Suprapubic skin (tissue), 3 donors: Measurements from ENCODE around the gene RASL10A.

Experiments
- EP300 ChIP-seq: sonication (generic); formaldehyde crosslinking; IDR thresholded peaks from one replicate; pipeline ENCODE4 v1.6.1; 2017; ENCODE audit warnings: antibody characterized with exemption
- POLR2A ChIP-seq, 2 donors: fragments of 450-650 bp; IDR thresholded peaks; one replicate each; pipeline ENCODE4 v1.6.1; 2017; ENCODE audit warnings: antibody characterized with exemption in 2 of 2, mild to moderate bottlenecking in 2 of 2, moderate library complexity in 2 of 2
- TF ChIP-seq, protein P1 (sequence below), 2 donors: fragments of 200-600 bp in 1 of 2; fragments of 450-650 bp in 1 of 2; sonication (generic) in 1 of 2; IDR thresholded peaks; one replicate each; pipeline ENCODE4 v1.5.1; 2016 to 2019; ENCODE audit warnings: antibody characterized with exemption in 2 of 2, mild to moderate bottlenecking in 1 of 2, moderate library complexity in 1 of 2

GRCh38 chr22:29269230-29269604 lies 46.3 kb downstream of the RASL10A start:
- TF ChIP-seq, protein P1, sequence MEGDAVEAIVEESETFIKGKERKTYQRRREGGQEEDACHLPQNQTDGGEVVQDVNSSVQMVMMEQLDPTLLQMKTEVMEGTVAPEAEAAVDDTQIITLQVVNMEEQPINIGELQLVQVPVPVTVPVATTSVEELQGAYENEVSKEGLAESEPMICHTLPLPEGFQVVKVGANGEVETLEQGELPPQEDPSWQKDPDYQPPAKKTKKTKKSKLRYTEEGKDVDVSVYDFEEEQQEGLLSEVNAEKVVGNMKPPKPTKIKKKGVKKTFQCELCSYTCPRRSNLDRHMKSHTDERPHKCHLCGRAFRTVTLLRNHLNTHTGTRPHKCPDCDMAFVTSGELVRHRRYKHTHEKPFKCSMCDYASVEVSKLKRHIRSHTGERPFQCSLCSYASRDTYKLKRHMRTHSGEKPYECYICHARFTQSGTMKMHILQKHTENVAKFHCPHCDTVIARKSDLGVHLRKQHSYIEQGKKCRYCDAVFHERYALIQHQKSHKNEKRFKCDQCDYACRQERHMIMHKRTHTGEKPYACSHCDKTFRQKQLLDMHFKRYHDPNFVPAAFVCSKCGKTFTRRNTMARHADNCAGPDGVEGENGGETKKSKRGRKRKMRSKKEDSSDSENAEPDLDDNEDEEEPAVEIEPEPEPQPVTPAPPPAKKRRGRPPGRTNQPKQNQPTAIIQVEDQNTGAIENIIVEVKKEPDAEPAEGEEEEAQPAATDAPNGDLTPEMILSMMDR (IDR thresholded peaks at IDR 0.05), result no peak
- no peak for TF ChIP-seq POLR2A (IDR thresholded peaks at IDR 0.05)
- TF ChIP-seq EP300, result no peak
